HG03354 (cell line): ENCODE results near the gene C8G.

ENCODE experiments used
- ATAC-seq: cut with Tn5 transposase; IDR thresholded peaks from one replicate; pipeline ENCODE4 v1.9.1; 2021; ENCODE audit warnings: mild to moderate bottlenecking; ENCODE audit not compliant: unreplicated experiment, poor library complexity, severe bottlenecking

The C8G gene

GRCh38 chr9:136951541-136952320, 6.7 kb downstream of the C8G start, which contains the start of gene LCN12:
LCN12 (plus strand) TSS chr9:136952273; CDS start chr9:136952328, 55 bp downstream.
- ATAC-seq, result no peak

GRCh38 chr9:136952321-136952850, 7.3 kb downstream of the C8G start:
- no peak for ATAC-seq

GRCh38 chr9:136952876-136953770, 8.1 kb downstream of the C8G start:
- no peak for ATAC-seq

GRCh38 chr9:136953771-136954269, 8.8 kb downstream of the C8G start:
- ATAC-seq, result no peak

- no peak for ATAC-seq
These were observed 9.4 kb downstream of the C8G start for GRCh38 chr9:136954270-136955083.

GRCh38 chr9:136955202-136955942, 10.3 kb downstream of the C8G start:
- ATAC-seq, result no peak

- ATAC-seq, result no peak
These were observed 10.9 kb downstream of the C8G start for GRCh38 chr9:136955943-136956335.

GRCh38 chr9:136956604-136957003, 11.6 kb downstream of the C8G start:
- ATAC-seq, result no peak

GRCh38 chr9:136957461-136957860, 12.4 kb downstream of the C8G start:
- ATAC-seq, result no peak

- ATAC-seq, result no peak
These were observed 12.9 kb downstream of the C8G start for GRCh38 chr9:136957901-136958300.

- no peak for ATAC-seq
These were observed 13.4 kb downstream of the C8G start for GRCh38 chr9:136958473-136958872.

- ATAC-seq, result no peak
These were observed 14.1 kb downstream of the C8G start for GRCh38 chr9:136958898-136959850.

GRCh38 chr9:136960212-136960937, 15.3 kb downstream of the C8G start:
- ATAC-seq, result no peak

GRCh38 chr9:136960938-136961275, 15.9 kb downstream of the C8G start:
- no peak for ATAC-seq

GRCh38 chr9:136961279-136962065, 16.4 kb downstream of the C8G start:
- ATAC-seq, result no peak

GRCh38 chr9:136962163-136962562, 17.1 kb downstream of the C8G start:
- ATAC-seq, result no peak
